ENCODE results near the gene AKR1C1.
"Not testable (repeated sequence)": the region's sequence is repeated elsewhere in the genome, so short reads cannot be mapped to it uniquely, and the experiment has no call there.

GRCh38 chr10:4962876-4963814, at the start of gene AKR1C1:
- TF ChIP-seq TAF1 (IDR thresholded peaks at IDR 0.05; ENCODE audit: low read depth, low read length); POLR2A (IDR thresholded peaks at IDR 0.05; ENCODE audit: low read depth, low read length); SPI1 (IDR thresholded peaks at IDR 0.05; ENCODE audit: low read depth, low read length); POLR2AphosphoS5 (IDR thresholded peaks at IDR 0.05; ENCODE audit: low read depth, low read length); PAX5 (IDR thresholded peaks at IDR 0.05; ENCODE audit: insufficient read depth, low read length, severe bottlenecking); POU2F2 (IDR thresholded peaks at IDR 0.05; ENCODE audit: low read depth, low read length): not testable (repeated sequence)

Data from GM12891 (cell line).